NCI-H1417 treated with DMSO at 0.1 percent for 48 hours (cell line): ENCODE data around the gene STPG2.

Source experiments
- DNase-seq: peaks from one replicate; lab custom pipeline; 2025; lab: John Stamatoyannopoulos, UW

Gene STPG2

GRCh38 chr4:98143001-98143899, at the start of gene STPG2:
TSS of gene STPG2 (minus strand) at chr4:98143476.
- DNase-seq: peak; percentile 88

GRCh38 chr4:98185279-98185678, 42.0 kb upstream of the STPG2 start:
- no peak for DNase-seq

- DNase-seq: no peak
Measured at GRCh38 chr4:98181809-98182208, 38.5 kb upstream of the STPG2 start.

GRCh38 chr4:98179951-98180350, 36.7 kb upstream of the STPG2 start:
- no peak for DNase-seq

GRCh38 chr4:98176531-98176930, 33.3 kb upstream of the STPG2 start:
- no peak for DNase-seq

GRCh38 chr4:98170035-98170434, 26.8 kb upstream of the STPG2 start:
- no peak for DNase-seq

GRCh38 chr4:98166731-98167041, 23.4 kb upstream of the STPG2 start:
- DNase-seq: no peak

GRCh38 chr4:98166025-98166730, 22.9 kb upstream of the STPG2 start:
- no peak for DNase-seq

GRCh38 chr4:98162696-98163095, 19.4 kb upstream of the STPG2 start:
- DNase-seq: no peak

GRCh38 chr4:98151145-98151924, 8.1 kb upstream of the STPG2 start:
- no peak for DNase-seq

- no peak for DNase-seq
Measured at GRCh38 chr4:98150092-98150761, 7.0 kb upstream of the STPG2 start.

GRCh38 chr4:98148856-98149255, 5.6 kb upstream of the STPG2 start:
- peak; percentile 13 for DNase-seq

- no peak for DNase-seq
Measured at GRCh38 chr4:98126141-98126540, 17.1 kb downstream of the STPG2 start.

- no peak for DNase-seq
Measured at GRCh38 chr4:98125585-98125984, 17.7 kb downstream of the STPG2 start.

GRCh38 chr4:98117363-98117762, 25.9 kb downstream of the STPG2 start:
- DNase-seq: no peak

GRCh38 chr4:98113012-98113411, 30.3 kb downstream of the STPG2 start:
- DNase-seq: no peak

GRCh38 chr4:98110929-98111328, 32.3 kb downstream of the STPG2 start:
- no peak for DNase-seq

- no peak for DNase-seq
Measured at GRCh38 chr4:98110214-98110613, 33.1 kb downstream of the STPG2 start.

- no peak for DNase-seq
Measured at GRCh38 chr4:98102660-98103059, 40.6 kb downstream of the STPG2 start.

GRCh38 chr4:98101988-98102387, 41.3 kb downstream of the STPG2 start:
- no peak for DNase-seq

GRCh38 chr4:98098764-98099163, 44.5 kb downstream of the STPG2 start:
- no peak for DNase-seq

- DNase-seq: no peak
Measured at GRCh38 chr4:98094118-98094517, 49.2 kb downstream of the STPG2 start.
